Urinary bladder (tissue), 4 donors: ENCODE measurements around the gene ROBO4. TPM values are rescaled to one million over a fixed set of nuclear protein-coding genes. Genes with fewer than 3 reads are reported as not detected.

Experiments used
- DNase-seq: peaks from one replicate; pipeline ENCODE4 v3.0.0-alpha.2; 2015; ENCODE audit errors: extremely low spot score
- H3K27ac ChIP-seq: one replicate; pipeline ENCODE4 v1.5.1; 2013; ENCODE audit warnings: low read depth, mild to moderate bottlenecking, moderate library complexity
- H3K36me3 ChIP-seq: one replicate; pipeline ENCODE4 v1.6.1; 2013; ENCODE audit warnings: mild to moderate bottlenecking, moderate library complexity; ENCODE audit not compliant: insufficient read depth
- H3K4me1 ChIP-seq: one replicate; pipeline ENCODE4 v1.6.1; 2013; ENCODE audit warnings: mild to moderate bottlenecking, moderate library complexity; ENCODE audit not compliant: insufficient read depth
- H3K4me3 ChIP-seq: one replicate; pipeline ENCODE4 v1.5.1; 2013; ENCODE audit warnings: low read depth, low read length
- WGBS: extraction: QIAGEN DNeasy Blood & Tissue Kit; methylation state at CpG from one replicate; pipeline ENCODE4 v1.1.7; 2013; 5-methylcytosine and 5-hydroxymethylcytosine counted together
- polyA plus RNA-seq: library from polyadenylated mRNA; stranded (reverse); fragments of 200-250 nt; gene quantifications from one replicate; pipeline ENCODE4 v1.2.3, GENCODE V29; 2013
- total RNA-seq: library from RNA; depleted of rRNA; stranded (reverse); fragments of >200 nt; gene quantifications from one replicate; pipeline ENCODE4 v1.2.3, GENCODE V29; 2014
- donor health status: healthy with polysubstance abuse.
- donor health status: healthy.

ROBO4 gene
- total and polyA plus RNA-seq, 2 donors, result 13.5 to 19.7 TPM

- H3K27ac ChIP-seq, result no peak overlapping the region
- H3K36me3 ChIP-seq, result no peaks in the 10 kb centered on the region
- no peaks in the 10 kb centered on the region for H3K4me1 ChIP-seq
- no peak overlapping the region for H3K4me3 ChIP-seq
- 61% methylated on average over 9 of the region's 9 CpGs for WGBS
- no peak for DNase-seq
These were observed 6.8 kb downstream of the ROBO4 start for GRCh38 chr11:124890683-124891372.

- H3K36me3 ChIP-seq, result no peaks in the 10 kb centered on the region
- no peak for DNase-seq
- 91% methylated on average over 2 of the region's 2 CpGs for WGBS
- no peak overlapping the region for H3K4me3 ChIP-seq
- no peaks in the 10 kb centered on the region for H3K4me1 ChIP-seq
- H3K27ac ChIP-seq, result no peak overlapping the region
These were observed 7.5 kb downstream of the ROBO4 start for GRCh38 chr11:124890151-124890550.

DNA sequence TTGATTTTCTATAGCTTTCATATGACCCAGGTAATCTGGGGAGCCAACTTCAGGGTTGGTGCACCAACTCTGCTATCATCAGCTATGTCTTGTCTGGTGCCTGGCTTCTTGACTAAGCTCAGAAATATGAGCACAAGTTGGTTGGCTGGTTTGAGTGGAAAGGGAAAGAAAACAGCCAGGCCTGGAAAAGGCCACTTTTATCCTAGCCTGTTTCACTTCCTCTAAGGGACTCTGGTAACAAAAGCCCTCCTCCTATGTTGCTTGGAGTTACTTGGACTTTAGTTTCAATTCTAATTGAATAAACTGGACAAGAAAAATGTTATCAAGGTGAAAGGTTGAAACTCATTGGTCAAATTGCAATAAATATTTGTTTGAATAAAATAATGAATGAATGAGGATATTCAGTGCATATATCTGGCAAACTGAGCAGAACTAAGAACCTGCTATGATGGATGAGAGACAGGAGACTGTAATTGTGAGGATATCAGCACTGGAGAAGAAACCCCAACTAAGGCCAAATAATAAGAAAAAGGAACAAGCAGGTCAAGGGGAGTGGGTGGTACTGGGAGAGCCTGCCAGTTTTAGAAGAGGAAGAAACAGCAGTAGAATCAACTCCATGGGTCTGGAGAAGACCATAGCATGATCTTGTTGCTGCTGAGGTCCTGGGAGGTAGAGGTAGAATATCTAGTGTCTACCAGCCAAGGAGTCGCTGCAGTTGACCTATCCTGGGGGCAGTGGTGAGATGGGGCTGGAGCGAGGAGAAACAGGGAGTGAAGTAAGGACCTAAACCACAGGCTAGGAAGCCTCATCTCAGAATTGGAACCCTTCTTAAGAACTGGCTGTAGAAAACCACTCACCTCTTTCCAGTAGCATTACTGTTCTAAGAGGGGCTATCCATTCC is 8.2 kb downstream of the ROBO4 start:
- H3K27ac ChIP-seq, result no peak overlapping the region
- WGBS, result 95% methylated on average over 2 of the region's 2 CpGs
- no peaks in the 10 kb centered on the region for H3K4me1 ChIP-seq
- H3K4me3 ChIP-seq, result no peak overlapping the region
- no peaks in the 10 kb centered on the region for H3K36me3 ChIP-seq
- no peak for DNase-seq

DNA sequence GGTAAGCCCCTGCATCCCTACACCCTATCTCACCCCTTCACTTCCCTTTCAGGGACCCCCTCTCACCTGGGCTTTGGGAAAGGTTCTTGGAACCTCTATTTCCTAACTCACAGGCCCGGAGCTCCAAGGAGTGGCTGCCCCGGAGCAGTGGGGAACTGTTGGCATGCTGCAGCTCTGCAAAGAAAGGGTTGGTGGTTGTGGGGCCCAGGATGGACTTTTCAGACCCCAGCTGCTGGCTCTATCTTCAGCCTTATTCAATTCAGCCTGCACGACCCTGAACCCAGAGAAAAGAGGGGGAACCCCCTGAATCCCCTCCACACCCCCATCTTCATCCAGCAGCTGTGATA is 10.0 kb downstream of the ROBO4 start:
- H3K36me3 ChIP-seq, result no peaks in the 10 kb centered on the region
- DNase-seq, result no peak
- no peak overlapping the region for H3K27ac ChIP-seq
- WGBS, result 75% methylated on average over 3 of the region's 3 CpGs
- no peak overlapping the region for H3K4me3 ChIP-seq
- H3K4me1 ChIP-seq, result no peaks in the 10 kb centered on the region

- Histone ChIP-seq H3K4me1 (no peaks in the 10 kb centered on the region), H3K36me3 (no peaks in the 10 kb centered on the region), H3K27ac (no peak overlapping the region), H3K4me3 (no peak overlapping the region)
- no peak for DNase-seq
- 82% methylated on average over 12 of the region's 12 CpGs for WGBS
These were observed 10.5 kb downstream of the ROBO4 start for GRCh38 chr11:124886978-124887666.

GRCh38 chr11:124886476-124886875 is 11.2 kb downstream of the ROBO4 start:
- no peak for DNase-seq

GRCh38 chr11:124884869-124885479 is 12.7 kb downstream of the ROBO4 start:
- Histone ChIP-seq H3K27ac (no peak overlapping the region), H3K4me3 (no peak overlapping the region), H3K36me3 (no peaks in the 10 kb centered on the region), H3K4me1 (no peaks in the 10 kb centered on the region)
- 72% methylated on average over 5 of the region's 5 CpGs for WGBS
- DNase-seq, result no peak

More at GRCh38 chr11:124886476-124886875, 11.2 kb downstream of the ROBO4 start:
- Histone ChIP-seq H3K4me1 (no peaks in the 10 kb centered on the region), H3K4me3 (no peak overlapping the region), H3K27ac (no peak overlapping the region), H3K36me3 (no peaks in the 10 kb centered on the region)
- 85% methylated on average over 11 of the region's 11 CpGs for WGBS

GRCh38 chr11:124884340-124884739 is 13.3 kb downstream of the ROBO4 start:
- no peaks in the 10 kb centered on the region for H3K36me3 ChIP-seq
- DNase-seq, result no peak
- no peak overlapping the region for H3K27ac ChIP-seq
- no peaks in the 10 kb centered on the region for H3K4me1 ChIP-seq
- 86% methylated on average over 1 of the region's 1 CpG for WGBS
- no peak overlapping the region for H3K4me3 ChIP-seq

GRCh38 chr11:124882339-124883071 is 15.2 kb downstream of the ROBO4 start:
- DNase-seq, result no peak
- Histone ChIP-seq H3K4me3 (no peak overlapping the region), H3K4me1 (no peaks in the 10 kb centered on the region), H3K27ac (no peak overlapping the region), H3K36me3 (no peaks in the 10 kb centered on the region)
- 49% methylated on average over 11 of the region's 11 CpGs for WGBS

- H3K36me3 ChIP-seq, result no peaks in the 10 kb centered on the region
- WGBS, result 84% methylated on average over 3 of the region's 3 CpGs
- H3K27ac ChIP-seq, result no peak overlapping the region
- H3K4me3 ChIP-seq, result no peak overlapping the region
- DNase-seq, result no peak
- H3K4me1 ChIP-seq, result no peaks in the 10 kb centered on the region
These were observed 16.7 kb downstream of the ROBO4 start for GRCh38 chr11:124880958-124881357.

DNA sequence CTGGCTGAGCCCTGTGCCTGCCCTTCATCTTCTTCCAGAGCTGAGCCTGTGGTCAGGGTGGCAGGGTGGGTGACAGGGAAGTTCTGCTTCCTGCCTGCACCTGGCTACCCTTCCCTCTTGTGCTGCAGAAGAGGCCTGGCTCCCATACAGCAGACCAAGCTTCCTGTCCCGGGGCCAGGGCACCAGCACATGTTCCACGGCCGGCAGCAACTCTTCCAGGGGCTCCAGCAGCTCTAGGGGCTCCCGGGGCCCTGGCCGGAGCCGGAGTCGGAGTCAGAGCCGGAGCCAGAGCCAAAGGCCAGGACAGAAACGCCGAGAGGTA is 17.4 kb downstream of the ROBO4 start:
- Histone ChIP-seq H3K36me3 (no peaks in the 10 kb centered on the region), H3K4me1 (no peaks in the 10 kb centered on the region), H3K27ac (no peak overlapping the region), H3K4me3 (no peak overlapping the region)
- DNase-seq, result no peak
- WGBS, result 67% methylated on average over 10 of the region's 10 CpGs

DNA sequence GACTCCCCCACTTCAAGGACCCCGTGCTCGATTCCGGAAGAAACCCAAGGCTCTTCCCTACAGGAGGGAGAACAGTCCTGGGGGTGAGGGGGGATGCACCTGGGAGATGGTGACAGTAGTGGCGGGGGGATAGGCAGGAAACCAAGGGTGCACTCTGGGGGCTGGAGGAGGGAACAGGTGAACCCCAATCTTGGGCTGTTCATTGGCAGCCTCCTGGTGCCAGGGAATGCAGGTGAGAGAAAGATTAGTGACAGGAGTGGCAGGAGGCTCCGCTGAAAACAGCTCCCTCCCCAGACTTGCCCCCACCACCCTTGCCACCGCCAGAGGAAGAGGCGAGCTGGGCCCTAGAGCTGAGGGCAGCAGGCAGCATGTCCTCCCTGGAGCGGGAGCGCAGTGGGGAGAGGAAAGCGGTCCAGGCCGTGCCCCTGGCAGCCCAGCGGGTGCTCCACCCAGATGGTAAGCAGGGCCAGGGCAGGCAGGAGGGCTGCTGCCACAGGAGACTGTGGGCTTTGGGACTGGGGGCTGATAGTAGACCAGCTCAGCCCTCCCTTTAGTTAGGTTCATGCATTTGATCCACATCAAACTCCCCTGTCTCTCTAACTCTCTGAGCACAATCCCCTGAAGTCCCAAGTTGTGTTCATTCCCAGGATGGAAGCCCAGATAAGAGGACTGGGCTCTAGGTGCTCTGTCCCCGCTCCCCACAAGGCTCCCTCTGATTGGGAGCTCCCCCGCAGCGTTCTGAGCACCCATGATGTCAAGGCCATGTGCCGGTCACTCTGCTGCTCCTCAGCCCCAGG is 18.0 kb downstream of the ROBO4 start:
- DNase-seq, result no peak
- WGBS, result 88% methylated on average over 16 of the region's 16 CpGs
- H3K4me1 ChIP-seq, result no peaks in the 10 kb centered on the region

More for the DNA sequence above, 18.0 kb downstream of the ROBO4 start:
- H3K4me3 ChIP-seq, result no peak overlapping the region
- no peaks in the 10 kb centered on the region for H3K36me3 ChIP-seq
- no peak overlapping the region for H3K27ac ChIP-seq
